Activated CD4-positive, alpha-beta memory T cell treated with anti-CD3 and anti-CD28 coated beads for 36 hours (primary cell): Measurements from ENCODE around the gene CTNNA1. TPM values are rescaled to one million over a fixed set of nuclear protein-coding genes. Genes with fewer than 3 reads are reported as not detected.

ENCODE experiments used
- CTCF ChIA-PET: fragments of 350-600 bp; sonication (Branson Sonifier 250); formaldehyde crosslinking; loops from one replicate; lab custom pipeline; 2021; ENCODE audit warnings: antibody characterized with exemption, inconsistent platforms; lab: Charles Lee
- POLR2A ChIA-PET: fragments of 350-600 bp; sonication (Branson Sonifier 250); formaldehyde crosslinking; loops from one replicate; lab custom pipeline; 2021; ENCODE audit warnings: antibody characterized with exemption; lab: Charles Lee
- DNase-seq: peaks from one replicate; pipeline ENCODE4 v3.0.0-alpha.2; 2020
- H3K27ac Mint-ChIP-seq: one replicate; pipeline ENCODE4 v1.8.0; 2021; ENCODE audit warnings: mixed read lengths
- H3K27me3 Mint-ChIP-seq: one replicate; pipeline ENCODE4 v1.8.0; 2021; ENCODE audit warnings: mixed read lengths
- H3K36me3 Mint-ChIP-seq: one replicate; pipeline ENCODE4 v1.8.0; 2021; ENCODE audit warnings: mixed read lengths
- H3K4me1 Mint-ChIP-seq: one replicate; pipeline ENCODE4 v1.8.0; 2021; ENCODE audit warnings: low read depth, mixed read lengths
- H3K4me3 Mint-ChIP-seq: one replicate; pipeline ENCODE4 v1.8.0; 2021; ENCODE audit warnings: mild to moderate bottlenecking, mixed read lengths
- H3K9me3 Mint-ChIP-seq: one replicate; pipeline ENCODE4 v1.8.0; 2021; ENCODE audit warnings: mixed read lengths
- intact Hi-C: fragments of 100-400 bp; cut with micrococcal nuclease; formaldehyde crosslinking; loops from one replicate; pipeline ENCODE4 v1.15.1; 2023
- total RNA-seq, 2 experiments: library from RNA; stranded (reverse); gene quantifications; one replicate each; pipeline ENCODE4 v1.2.3, GENCODE V29; 2021

The CTNNA1 gene
- total RNA-seq, 2 experiments from 2014 or later: 82.8 to 89.5 TPM

- Mint-ChIP-seq H3K36me3 (no peaks in the 10 kb centered on the region), H3K9me3 (no peaks in the 10 kb centered on the region), H3K4me3 (no peak overlapping the region), H3K4me1 (peaks cover 20% of the 10 kb centered on the region), H3K27ac (no peak overlapping the region), H3K27me3 (peaks cover 14% of the 10 kb centered on the region)
- intact Hi-C loops: no loop called here
- DNase-seq: no peak
- ChIA-PET POLR2A (no interaction called here), CTCF (no interaction called here)
Observed at GRCh38 chr5:138872841-138873465, 119.7 kb downstream of the CTNNA1 start.

- Mint-ChIP-seq H3K36me3 (no peaks in the 10 kb centered on the region), H3K4me3 (no peak overlapping the region), H3K27me3 (peaks cover 14% of the 10 kb centered on the region), H3K9me3 (no peaks in the 10 kb centered on the region), H3K4me1 (peaks cover 20% of the 10 kb centered on the region), H3K27ac (no peak overlapping the region)
- POLR2A ChIA-PET: no interaction called here
- CTCF ChIA-PET: interaction anchor here (1.1 kb wide), 1 partner anchor 84 kb away, joined by 4 read pairs; no protein-coding TSS in a partner anchor
- DNase-seq: no peak
- intact Hi-C loops: no loop called here
Observed at GRCh38 chr5:138873466-138874221, 120.4 kb downstream of the CTNNA1 start.

GRCh38 chr5:138874241-138874640 is 121.0 kb downstream of the CTNNA1 start:
- ChIA-PET POLR2A (no interaction called here), CTCF (interaction anchor here (1.1 kb wide), 1 partner anchor 85 kb away, joined by 4 read pairs; no protein-coding TSS in a partner anchor)
- H3K27me3 Mint-ChIP-seq: peaks cover 14% of the 10 kb centered on the region
- H3K36me3 Mint-ChIP-seq: no peaks in the 10 kb centered on the region
- H3K27ac Mint-ChIP-seq: no peak overlapping the region
- no peak overlapping the region for H3K4me3 Mint-ChIP-seq
- peaks cover 20% of the 10 kb centered on the region for H3K4me1 Mint-ChIP-seq
- intact Hi-C loops: no loop called here
- no peak for DNase-seq
- no peaks in the 10 kb centered on the region for H3K9me3 Mint-ChIP-seq

DNA sequence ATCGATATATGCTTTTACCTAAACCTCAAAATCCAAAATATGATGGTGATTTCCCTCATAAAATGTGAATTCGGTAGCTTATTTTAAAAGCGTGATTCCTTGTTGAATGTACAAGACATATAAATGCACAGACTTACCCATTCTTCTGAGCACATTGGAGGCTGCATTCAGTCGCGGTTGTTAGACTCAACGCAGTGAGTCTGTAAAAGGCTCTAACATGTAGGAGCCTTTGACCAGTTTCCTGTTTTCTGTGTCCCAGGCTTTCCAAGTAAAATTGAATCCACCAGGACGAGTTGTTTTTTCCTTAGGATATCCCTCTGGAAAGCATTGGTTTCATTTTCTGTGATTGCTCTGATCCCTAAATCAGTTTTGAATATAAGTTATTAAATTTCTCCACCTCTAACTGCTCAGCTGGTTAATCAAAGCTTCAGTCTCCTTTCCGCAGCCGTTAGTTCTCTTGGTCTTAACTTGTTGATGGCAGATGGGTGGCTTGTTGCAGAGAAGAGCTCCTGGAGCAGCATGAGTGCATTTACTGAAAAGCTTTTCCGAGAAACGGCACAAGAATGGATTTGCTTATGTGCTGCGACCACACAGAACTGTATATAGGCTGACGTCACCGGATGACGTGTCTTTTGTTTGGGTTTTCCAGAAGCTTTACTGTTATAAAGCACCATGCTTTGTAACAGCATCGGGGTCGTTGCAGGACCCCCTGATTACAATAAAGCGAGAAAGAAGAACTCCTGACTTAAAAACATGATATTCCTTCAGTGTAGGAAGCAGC is 121.7 kb downstream of the CTNNA1 start, which contains the start of gene LRRTM2:
Gene LRRTM2, minus strand, starts transcription at position 565 of the 781 bp plus-strand sequence. Its CDS starts 424 bp downstream, at position 141.
- ChIA-PET CTCF (interaction anchor here (1.1 kb wide), 1 partner anchor 85 kb away, joined by 4 read pairs; no protein-coding TSS in a partner anchor), POLR2A (no interaction called here)
- Mint-ChIP-seq H3K27ac (no peak within 1 kb of the TSS), H3K36me3 (no peaks in the 10 kb centered on the region), H3K27me3 (peaks cover 14% of the 10 kb centered on the region), H3K4me3 (no peak within 1 kb of the TSS), H3K4me1 (peaks cover 14% of the 10 kb centered on the region), H3K9me3 (no peaks in the 10 kb centered on the region)
- intact Hi-C loops: no loop called here
- DNase-seq: no peak

- ChIA-PET CTCF (no interaction called here), POLR2A (no interaction called here)
- H3K27ac Mint-ChIP-seq: no peak overlapping the region
- no peaks in the 10 kb centered on the region for H3K36me3 Mint-ChIP-seq
- H3K4me1 Mint-ChIP-seq: peaks cover 9% of the 10 kb centered on the region
- no peaks in the 10 kb centered on the region for H3K9me3 Mint-ChIP-seq
- H3K27me3 Mint-ChIP-seq: peaks cover 12% of the 10 kb centered on the region
- intact Hi-C loops: no loop called here
- no peak overlapping the region for H3K4me3 Mint-ChIP-seq
- no peak for DNase-seq
Observed at GRCh38 chr5:138875552-138875875, 122.3 kb downstream of the CTNNA1 start.

GRCh38 chr5:138875946-138876345 is 122.7 kb downstream of the CTNNA1 start:
- POLR2A ChIA-PET: no interaction called here
- Mint-ChIP-seq H3K9me3 (no peaks in the 10 kb centered on the region), H3K4me3 (no peak overlapping the region), H3K27me3 (peaks cover 9% of the 10 kb centered on the region), H3K27ac (no peak overlapping the region), H3K4me1 (peaks cover 4% of the 10 kb centered on the region), H3K36me3 (no peaks in the 10 kb centered on the region)
- CTCF ChIA-PET: no interaction called here
- DNase-seq: no peak
- intact Hi-C loops: no loop called here

DNA sequence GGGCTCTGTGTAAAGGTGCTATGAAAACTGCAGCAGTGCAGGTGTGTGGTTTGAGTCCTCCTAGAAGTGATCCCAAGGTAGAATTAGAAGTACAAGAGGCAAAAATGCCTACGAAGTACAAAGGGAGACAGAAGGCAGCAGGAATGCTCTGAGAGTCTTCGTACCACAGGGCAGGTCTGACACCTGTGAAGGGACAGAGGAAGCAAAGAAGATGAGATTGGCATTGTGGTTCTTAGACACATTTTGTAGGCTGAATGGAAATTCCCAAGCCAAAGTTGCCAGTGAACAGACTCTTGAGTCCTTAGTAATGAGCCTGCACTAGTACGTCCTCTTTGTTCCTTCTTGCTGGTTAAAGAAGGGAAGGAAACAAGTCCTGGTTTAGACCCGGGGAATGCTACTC is 123.6 kb downstream of the CTNNA1 start:
- intact Hi-C loops: no loop called here
- POLR2A ChIA-PET: no interaction called here
- no peak overlapping the region for H3K4me3 Mint-ChIP-seq
- no peaks in the 10 kb centered on the region for H3K4me1 Mint-ChIP-seq
- H3K9me3 Mint-ChIP-seq: no peaks in the 10 kb centered on the region
- no peak for DNase-seq
- no peak overlapping the region for H3K27ac Mint-ChIP-seq
- H3K27me3 Mint-ChIP-seq: peaks cover 3% of the 10 kb centered on the region
- CTCF ChIA-PET: no interaction called here
- H3K36me3 Mint-ChIP-seq: no peaks in the 10 kb centered on the region

DNA sequence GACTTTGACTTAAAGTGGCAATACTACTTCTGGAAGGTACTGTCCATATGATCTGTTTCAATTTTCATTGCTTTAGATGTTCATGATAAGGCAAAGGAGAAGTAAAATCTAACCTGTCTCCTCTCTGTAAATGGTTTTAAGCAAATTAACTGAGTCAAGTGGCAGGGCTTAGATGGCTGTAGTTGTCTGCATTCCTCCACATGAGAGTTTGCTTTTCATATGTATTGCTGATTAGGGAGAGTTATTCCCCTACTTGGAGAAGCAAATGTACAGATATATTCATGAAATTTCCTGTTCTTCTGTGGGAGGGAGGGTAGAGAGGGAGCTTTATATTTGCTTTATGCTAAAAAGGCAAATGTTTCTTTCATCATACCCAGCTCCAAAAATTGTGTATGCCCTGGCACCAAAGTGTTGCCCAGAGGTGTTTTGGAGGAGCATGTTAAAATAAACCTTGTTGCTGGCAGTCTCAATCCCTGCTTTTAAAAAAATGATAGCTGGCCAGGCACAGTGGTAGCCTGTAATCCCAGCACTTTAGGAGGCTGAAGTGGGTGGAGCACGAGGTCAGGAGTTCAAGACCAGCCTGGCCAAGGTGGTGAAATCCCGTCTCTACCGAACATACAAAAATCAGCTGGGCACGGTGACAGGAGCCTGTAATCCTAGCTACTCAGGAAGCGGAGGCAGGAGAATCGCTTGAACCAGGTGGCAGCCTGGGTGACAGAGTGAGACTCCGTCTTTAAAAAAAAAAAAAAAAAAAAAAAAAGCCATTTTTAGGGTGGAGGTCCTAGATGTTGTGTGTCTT is 125.4 kb downstream of the CTNNA1 start:
- DNase-seq: no peak
- Mint-ChIP-seq H3K36me3 (no peaks in the 10 kb centered on the region), H3K27ac (no peak overlapping the region), H3K4me1 (no peaks in the 10 kb centered on the region), H3K27me3 (peaks cover 4% of the 10 kb centered on the region), H3K9me3 (no peaks in the 10 kb centered on the region), H3K4me3 (no peak overlapping the region)
- intact Hi-C loops: no loop called here
- ChIA-PET CTCF (no interaction called here), POLR2A (no interaction called here)

DNA sequence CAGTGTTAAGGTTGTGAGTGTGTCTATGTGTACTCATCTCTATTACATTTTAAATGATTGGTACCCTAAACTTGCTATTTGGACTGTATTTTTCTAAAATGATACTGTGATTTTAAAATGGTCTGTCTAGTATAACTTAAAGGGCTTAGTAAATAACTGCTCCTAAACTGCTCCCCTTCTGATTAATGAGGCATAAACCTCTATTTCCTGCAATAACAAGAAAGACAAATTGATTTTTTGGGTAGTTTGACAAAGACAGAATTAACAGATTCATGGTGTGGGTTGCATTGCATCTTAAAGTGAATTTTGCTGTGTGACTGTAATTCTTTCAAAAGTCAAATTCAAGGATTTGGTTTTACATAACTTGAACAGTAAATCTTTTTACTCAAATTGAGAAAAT is 130.0 kb downstream of the CTNNA1 start:
- POLR2A ChIA-PET: no interaction called here
- Mint-ChIP-seq H3K36me3 (peaks cover 8% of the 10 kb centered on the region), H3K4me1 (no peaks in the 10 kb centered on the region), H3K4me3 (no peak overlapping the region), H3K9me3 (no peaks in the 10 kb centered on the region), H3K27me3 (peaks cover 4% of the 10 kb centered on the region), H3K27ac (no peak overlapping the region)
- DNase-seq: no peak
- intact Hi-C loops: no loop called here
- CTCF ChIA-PET: no interaction called here

DNA sequence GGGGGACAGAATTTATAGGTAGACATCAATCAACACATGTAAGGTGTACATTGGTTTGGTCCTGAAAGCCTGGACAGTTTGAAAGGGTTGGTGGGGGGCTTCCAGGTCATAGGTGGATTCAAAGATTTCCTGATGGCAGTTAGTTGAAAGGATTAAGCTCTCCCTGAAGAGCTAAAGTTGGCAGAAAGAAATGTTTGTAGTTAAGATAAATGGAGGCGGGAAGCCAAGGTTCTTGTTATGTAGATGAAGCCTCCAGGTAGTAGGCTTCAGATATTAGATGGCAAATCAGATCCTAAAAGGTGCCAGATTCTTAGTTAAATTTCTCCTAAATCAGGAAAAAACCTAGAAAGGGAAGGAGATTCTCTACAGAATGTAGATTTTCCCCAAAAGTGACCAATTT is 130.9 kb downstream of the CTNNA1 start:
- H3K27ac Mint-ChIP-seq: no peak overlapping the region
- intact Hi-C loops: no loop called here
- H3K4me3 Mint-ChIP-seq: no peak overlapping the region
- DNase-seq: no peak
- ChIA-PET POLR2A (no interaction called here), CTCF (no interaction called here)
- H3K36me3 Mint-ChIP-seq: peaks cover 11% of the 10 kb centered on the region
- H3K4me1 Mint-ChIP-seq: no peaks in the 10 kb centered on the region
- peaks cover 4% of the 10 kb centered on the region for H3K27me3 Mint-ChIP-seq
- no peaks in the 10 kb centered on the region for H3K9me3 Mint-ChIP-seq

DNA sequence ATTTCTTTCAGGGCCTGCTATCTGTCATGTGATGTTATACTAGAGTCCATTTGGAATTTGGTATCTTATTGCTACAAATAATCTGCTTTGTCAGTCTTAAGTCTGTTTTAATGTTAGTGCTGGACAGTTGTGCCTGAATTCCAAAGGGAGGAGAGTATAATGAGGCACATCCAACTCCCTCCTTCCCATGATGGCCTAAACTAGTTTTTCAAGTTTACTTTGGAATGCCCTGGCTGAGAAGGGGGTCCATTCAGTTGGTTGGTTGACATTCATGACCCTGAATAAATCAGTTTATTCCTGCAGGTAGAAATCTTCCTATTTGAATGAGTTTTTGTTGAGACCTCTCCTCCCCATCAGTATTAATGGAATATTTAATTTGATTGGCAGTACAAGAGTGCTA is 131.3 kb downstream of the CTNNA1 start:
- intact Hi-C loops: no loop called here

DNA sequence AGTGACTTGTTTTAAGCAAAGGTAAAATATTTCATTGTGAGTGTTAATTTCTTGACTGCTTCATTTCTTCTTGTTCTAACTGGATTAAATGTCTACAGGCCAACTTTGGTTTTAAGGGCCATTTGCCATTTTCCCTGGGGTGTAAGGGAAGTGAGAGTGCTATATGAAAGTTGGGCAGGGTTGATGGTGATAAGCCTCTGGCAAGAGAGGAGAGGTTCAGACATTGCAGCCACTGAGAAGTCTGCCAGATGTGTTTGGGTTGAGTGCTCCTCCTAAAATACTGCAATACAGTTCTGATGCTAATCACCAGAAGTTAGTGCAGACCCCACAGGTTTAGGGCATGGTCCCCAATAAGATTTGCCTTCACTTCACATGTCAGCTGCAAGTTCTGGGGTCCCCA is 136.8 kb downstream of the CTNNA1 start:
- no peak overlapping the region for H3K27ac Mint-ChIP-seq
- intact Hi-C loops: no loop called here
- peaks cover 14% of the 10 kb centered on the region for H3K9me3 Mint-ChIP-seq
- no peaks in the 10 kb centered on the region for H3K4me1 Mint-ChIP-seq
- H3K27me3 Mint-ChIP-seq: no peaks in the 10 kb centered on the region
- POLR2A ChIA-PET: no interaction called here
- H3K4me3 Mint-ChIP-seq: no peak overlapping the region
- H3K36me3 Mint-ChIP-seq: peaks cover 31% of the 10 kb centered on the region
- CTCF ChIA-PET: no interaction called here
- no peak for DNase-seq

More for the DNA sequence above, 131.3 kb downstream of the CTNNA1 start:
- Mint-ChIP-seq H3K36me3 (peaks cover 12% of the 10 kb centered on the region), H3K4me1 (no peaks in the 10 kb centered on the region), H3K27me3 (peaks cover 4% of the 10 kb centered on the region), H3K9me3 (no peaks in the 10 kb centered on the region), H3K27ac (no peak overlapping the region), H3K4me3 (no peak overlapping the region)
- CTCF ChIA-PET: no interaction called here
- POLR2A ChIA-PET: no interaction called here
- no peak for DNase-seq
